HepG2 (cell line): ENCODE measurements around the gene TYMP. TPM values are rescaled to one million over a fixed set of nuclear protein-coding genes. Genes with fewer than 3 reads are reported as not detected.

Source experiments
- SALL2 ChIP-seq: sonication (generic); formaldehyde crosslinking; IDR thresholded peaks from 2 replicates; pipeline ENCODE4 v1.8.1; 2023; ENCODE audit warnings: mild to moderate bottlenecking, missing genetic modification reagents, inconsistent platforms
- SP2 ChIP-seq: sonication (generic); formaldehyde crosslinking; IDR thresholded peaks from 2 replicates; pipeline ENCODE4 v1.5.1; 2020; ENCODE audit warnings: mild to moderate bottlenecking, missing genetic modification reagents
- ZBTB7A ChIP-seq: sonication (generic); formaldehyde crosslinking; IDR thresholded peaks from 2 replicates; pipeline ENCODE4 v1.8.0; 2022; ENCODE audit warnings: mild to moderate bottlenecking, missing genetic modification reagents
- ZNF292 ChIP-seq: sonication (generic); formaldehyde crosslinking; IDR thresholded peaks from 2 replicates; pipeline ENCODE4 v1.8.1; 2022; ENCODE audit warnings: mild to moderate bottlenecking, low read depth, missing genetic modification reagents, borderline replicate concordance
- polyA plus RNA-seq, 8 experiments: library from polyadenylated mRNA; depleted of rRNA in 3 of 8; stranded (reverse) in 7 of 8; unstranded in 1 of 8; fragments of >200 nt; fragmentation: Illumina TruSeq in 4 of 8; extraction: Trizol in 4 of 8; gene quantifications; 2 replicates each; pipeline versions ENCODE4 v1.2.1 to v1.2.3, GENCODE V29; 2011 to 2016; ENCODE audit warnings: low read depth in 4 of 8, missing spikeins in 1 of 8, mixed read lengths in 1 of 8; ENCODE audit not compliant: insufficient read depth in 1 of 8
- total RNA-seq, 5 experiments: library from RNA; depleted of rRNA; stranded (reverse); fragments of >200 nt; fragmentation: Illumina TruSeq; extraction: Trizol; gene quantifications; 2 replicates each; pipeline ENCODE4 v1.2.3, GENCODE V29; 2016; ENCODE audit warnings: low read depth in 1 of 5
- TF ChIP-seq, protein P1 (sequence below): sonication (generic); formaldehyde crosslinking; IDR thresholded peaks from 2 replicates; pipeline ENCODE4 v1.4.0; 2020; ENCODE audit warnings: mild to moderate bottlenecking, missing genetic modification reagents
- TF ChIP-seq, protein P2 (sequence below): sonication (generic); formaldehyde crosslinking; IDR thresholded peaks from 2 replicates; pipeline ENCODE4 v1.9.0; 2022; ENCODE audit warnings: missing genetic modification reagents, mild to moderate bottlenecking, borderline replicate concordance
- TF ChIP-seq, protein P3 (sequence below): sonication (generic); formaldehyde crosslinking; IDR thresholded peaks from 2 replicates; pipeline ENCODE4 v1.8.1; 2023; ENCODE audit warnings: missing genetic modification reagents, inconsistent platforms, borderline replicate concordance
- TF ChIP-seq, protein P4 (sequence below): fragments of 450-650 bp; IDR thresholded peaks from 2 replicates; pipeline ENCODE4 v1.6.1; 2017
- TF ChIP-seq, protein P5 (sequence below), 2 experiments: sonication (generic) in 1 of 2; formaldehyde crosslinking in 1 of 2; IDR thresholded peaks; 2 replicates each; pipeline versions ENCODE4 v1.5.1 to v1.6.1; 2011 to 2020; ENCODE audit warnings: borderline replicate concordance in 1 of 2, low read depth in 1 of 2, low read length in 1 of 2, mild to moderate bottlenecking in 1 of 2, missing genetic modification reagents in 1 of 2, moderate library complexity in 1 of 2

The TYMP gene
- total and polyA plus RNA-seq, 2 of the 13 experiments (the other 11 are each of a cell fraction or from before 2014, with no cell fraction given): 3.9 to 4.3 TPM

DNA sequence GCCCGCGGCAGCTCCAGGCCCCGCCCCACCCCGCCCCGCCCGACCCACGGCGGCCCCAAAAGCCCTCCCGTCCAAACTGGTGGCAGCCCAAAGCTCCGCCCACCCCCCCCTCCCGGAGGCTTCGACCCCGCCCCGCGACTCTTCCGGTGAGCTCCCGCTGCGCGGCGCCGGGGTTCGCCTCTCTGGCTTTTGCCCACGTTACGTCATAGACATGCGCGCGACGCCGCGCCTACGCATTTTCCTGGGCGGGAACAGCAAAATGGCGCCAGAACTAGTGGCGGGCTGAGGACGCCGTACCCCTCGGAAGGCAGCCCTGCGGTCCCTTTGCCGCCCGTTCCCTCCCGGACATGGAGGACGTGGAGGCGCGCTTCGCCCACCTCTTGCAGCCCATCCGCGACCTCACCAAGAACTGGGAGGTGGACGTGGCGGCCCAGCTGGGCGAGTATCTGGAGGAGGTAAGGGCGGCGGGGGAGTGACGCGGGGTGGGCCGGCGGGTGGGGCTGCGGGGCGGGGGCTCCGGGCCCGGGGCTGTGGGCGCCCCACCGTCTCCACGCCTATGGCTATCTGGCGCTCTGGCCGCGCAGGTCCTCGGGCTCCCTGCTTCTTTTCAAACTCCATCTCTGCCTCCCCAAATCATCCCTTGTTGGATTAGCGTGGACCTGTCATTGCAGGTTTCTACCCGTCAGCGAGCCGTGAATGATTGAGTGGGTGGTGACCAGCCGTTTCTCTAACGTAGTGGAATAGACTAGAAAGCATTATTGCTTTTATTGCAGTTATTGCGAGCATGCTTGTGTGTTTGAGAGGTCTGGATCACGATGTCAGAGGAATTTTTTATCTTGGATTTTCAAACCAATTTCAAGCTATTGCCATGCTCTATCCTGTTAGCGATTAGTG lies 21.6 kb downstream of the TYMP start, which contains the start of gene NCAPH2 (continued):
- TF ChIP-seq, protein P1, sequence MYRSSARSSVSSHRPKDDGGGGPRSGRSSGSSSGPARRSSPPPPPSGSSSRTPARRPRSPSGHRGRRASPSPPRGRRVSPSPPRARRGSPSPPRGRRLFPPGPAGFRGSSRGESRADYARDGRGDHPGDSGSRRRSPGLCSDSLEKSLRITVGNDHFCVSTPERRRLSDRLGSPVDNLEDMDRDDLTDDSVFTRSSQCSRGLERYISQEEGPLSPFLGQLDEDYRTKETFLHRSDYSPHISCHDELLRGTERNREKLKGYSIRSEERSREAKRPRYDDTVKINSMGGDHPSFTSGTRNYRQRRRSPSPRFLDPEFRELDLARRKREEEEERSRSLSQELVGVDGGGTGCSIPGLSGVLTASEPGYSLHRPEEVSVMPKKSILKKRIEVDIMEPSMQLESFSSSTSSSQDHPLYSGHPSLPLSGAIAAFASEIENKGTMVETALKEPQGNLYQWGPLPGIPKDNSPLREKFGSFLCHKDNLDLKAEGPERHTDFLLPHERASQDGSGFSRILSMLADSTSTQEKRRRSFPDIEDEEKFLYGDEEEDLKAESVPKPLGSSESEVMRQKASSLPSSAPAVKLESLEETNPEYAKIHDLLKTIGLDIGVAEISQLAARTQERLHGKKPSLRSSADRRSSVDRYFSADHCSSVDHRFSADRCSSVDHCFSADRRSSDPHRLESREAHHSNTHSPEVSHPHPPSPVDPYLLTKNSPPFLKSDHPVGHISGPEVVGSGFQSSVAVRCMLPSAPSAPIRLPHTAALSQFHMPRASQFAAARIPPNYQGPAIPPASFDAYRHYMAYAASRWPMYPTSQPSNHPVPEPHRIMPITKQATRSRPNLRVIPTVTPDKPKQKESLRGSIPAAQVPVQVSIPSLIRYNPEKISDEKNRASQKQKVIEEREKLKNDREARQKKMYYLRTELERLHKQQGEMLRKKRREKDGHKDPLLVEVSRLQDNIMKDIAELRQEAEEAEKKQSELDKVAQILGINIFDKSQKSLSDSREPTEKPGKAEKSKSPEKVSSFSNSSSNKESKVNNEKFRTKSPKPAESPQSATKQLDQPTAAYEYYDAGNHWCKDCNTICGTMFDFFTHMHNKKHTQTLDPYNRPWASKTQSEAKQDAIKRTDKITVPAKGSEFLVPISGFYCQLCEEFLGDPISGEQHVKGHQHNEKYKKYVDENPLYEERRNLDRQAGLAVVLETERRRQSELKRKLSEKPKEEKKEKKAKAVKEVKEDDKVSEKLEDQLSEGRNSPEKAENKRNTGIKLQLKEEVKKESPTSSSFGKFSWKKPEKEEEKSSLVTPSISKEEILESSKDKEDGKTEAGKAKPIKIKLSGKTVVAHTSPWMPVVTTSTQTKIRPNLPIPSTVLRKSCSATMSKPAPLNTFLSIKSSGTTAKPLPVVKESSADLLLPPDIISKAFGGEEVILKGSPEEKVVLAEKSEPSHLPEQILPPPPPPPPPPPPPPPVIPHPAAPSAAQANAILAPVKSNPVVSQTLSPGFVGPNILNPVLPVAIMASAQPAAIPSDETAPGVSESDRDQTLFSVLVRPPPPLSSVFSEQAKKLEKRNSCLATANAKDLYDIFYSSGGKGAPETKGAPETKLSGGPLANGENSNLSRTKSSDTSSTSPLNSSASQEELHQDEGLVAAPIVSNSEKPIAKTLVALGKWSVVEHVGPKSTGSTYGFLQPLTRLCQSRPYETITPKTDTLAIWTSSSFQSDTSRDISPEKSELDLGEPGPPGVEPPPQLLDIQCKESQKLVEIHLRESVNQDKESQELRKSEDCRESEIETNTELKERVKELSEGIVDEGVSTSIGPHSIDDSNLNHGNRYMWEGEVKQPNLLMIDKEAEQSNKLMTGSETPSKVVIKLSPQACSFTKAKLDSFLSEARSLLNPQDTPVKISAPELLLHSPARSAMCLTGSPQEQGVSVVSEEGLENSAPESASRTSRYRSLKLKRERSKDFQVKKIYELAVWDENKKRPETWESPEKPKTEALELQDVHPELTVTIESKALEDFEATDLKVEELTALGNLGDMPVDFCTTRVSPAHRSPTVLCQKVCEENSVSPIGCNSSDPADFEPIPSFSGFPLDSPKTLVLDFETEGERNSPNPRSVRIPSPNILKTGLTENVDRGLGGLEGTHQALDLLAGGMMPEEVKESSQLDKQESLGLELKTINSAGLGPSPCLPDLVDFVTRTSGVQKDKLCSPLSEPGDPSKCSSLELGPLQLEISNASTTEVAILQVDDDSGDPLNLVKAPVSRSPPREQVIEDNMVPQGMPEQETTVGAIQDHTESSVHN (CRISPR knock-in tag): no peak
- TF ChIP-seq ZNF292: no peak
- TF ChIP-seq, protein P2, sequence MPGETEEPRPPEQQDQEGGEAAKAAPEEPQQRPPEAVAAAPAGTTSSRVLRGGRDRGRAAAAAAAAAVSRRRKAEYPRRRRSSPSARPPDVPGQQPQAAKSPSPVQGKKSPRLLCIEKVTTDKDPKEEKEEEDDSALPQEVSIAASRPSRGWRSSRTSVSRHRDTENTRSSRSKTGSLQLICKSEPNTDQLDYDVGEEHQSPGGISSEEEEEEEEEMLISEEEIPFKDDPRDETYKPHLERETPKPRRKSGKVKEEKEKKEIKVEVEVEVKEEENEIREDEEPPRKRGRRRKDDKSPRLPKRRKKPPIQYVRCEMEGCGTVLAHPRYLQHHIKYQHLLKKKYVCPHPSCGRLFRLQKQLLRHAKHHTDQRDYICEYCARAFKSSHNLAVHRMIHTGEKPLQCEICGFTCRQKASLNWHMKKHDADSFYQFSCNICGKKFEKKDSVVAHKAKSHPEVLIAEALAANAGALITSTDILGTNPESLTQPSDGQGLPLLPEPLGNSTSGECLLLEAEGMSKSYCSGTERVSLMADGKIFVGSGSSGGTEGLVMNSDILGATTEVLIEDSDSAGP (CRISPR knock-in tag): no peak; the same call in 1 of the 2 replicates
- TF ChIP-seq, protein P3, sequence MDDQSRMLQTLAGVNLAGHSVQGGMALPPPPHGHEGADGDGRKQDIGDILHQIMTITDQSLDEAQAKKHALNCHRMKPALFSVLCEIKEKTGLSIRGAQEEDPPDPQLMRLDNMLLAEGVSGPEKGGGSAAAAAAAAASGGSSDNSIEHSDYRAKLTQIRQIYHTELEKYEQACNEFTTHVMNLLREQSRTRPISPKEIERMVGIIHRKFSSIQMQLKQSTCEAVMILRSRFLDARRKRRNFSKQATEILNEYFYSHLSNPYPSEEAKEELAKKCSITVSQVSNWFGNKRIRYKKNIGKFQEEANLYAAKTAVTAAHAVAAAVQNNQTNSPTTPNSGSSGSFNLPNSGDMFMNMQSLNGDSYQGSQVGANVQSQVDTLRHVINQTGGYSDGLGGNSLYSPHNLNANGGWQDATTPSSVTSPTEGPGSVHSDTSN (CRISPR knock-in tag): no peak
- TF ChIP-seq, protein P4, sequence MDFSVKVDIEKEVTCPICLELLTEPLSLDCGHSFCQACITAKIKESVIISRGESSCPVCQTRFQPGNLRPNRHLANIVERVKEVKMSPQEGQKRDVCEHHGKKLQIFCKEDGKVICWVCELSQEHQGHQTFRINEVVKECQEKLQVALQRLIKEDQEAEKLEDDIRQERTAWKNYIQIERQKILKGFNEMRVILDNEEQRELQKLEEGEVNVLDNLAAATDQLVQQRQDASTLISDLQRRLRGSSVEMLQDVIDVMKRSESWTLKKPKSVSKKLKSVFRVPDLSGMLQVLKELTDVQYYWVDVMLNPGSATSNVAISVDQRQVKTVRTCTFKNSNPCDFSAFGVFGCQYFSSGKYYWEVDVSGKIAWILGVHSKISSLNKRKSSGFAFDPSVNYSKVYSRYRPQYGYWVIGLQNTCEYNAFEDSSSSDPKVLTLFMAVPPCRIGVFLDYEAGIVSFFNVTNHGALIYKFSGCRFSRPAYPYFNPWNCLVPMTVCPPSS: no peak
- peak; percentile 41; the same call in 1 of the 2 replicates for TF ChIP-seq SALL2 (CRISPR knock-in tag)
- TF ChIP-seq ZBTB7A (CRISPR knock-in tag): peak; percentile 76
- peak; percentile 77 for TF ChIP-seq SP2 (CRISPR knock-in tag)
- TF ChIP-seq, protein P5, sequence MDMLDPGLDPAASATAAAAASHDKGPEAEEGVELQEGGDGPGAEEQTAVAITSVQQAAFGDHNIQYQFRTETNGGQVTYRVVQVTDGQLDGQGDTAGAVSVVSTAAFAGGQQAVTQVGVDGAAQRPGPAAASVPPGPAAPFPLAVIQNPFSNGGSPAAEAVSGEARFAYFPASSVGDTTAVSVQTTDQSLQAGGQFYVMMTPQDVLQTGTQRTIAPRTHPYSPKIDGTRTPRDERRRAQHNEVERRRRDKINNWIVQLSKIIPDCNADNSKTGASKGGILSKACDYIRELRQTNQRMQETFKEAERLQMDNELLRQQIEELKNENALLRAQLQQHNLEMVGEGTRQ (IDR thresholded peaks at IDR 0.05; ENCODE audit: low read depth, low read length): no peak
- TF ChIP-seq, protein P5 (CRISPR knock-in tag; IDR thresholded peaks at IDR 0.05; ENCODE audit: borderline replicate concordance): no peak
